Fibroblast of lung (primary cell): ENCODE data around the gene PHF3. TPM values are rescaled to one million over a fixed set of nuclear protein-coding genes. Genes with fewer than 3 reads are reported as not detected.

Source experiments
- DNase-seq, 2 donors: peaks; one replicate each; pipeline versions ENCODE4 v3.0.0 to v3.0.0-alpha.2; 2010; ENCODE audit warnings: low read depth in 2 of 2
- H2AFZ ChIP-seq: 2 replicates; pipeline ENCODE4 v1.5.1; 2012; ENCODE audit warnings: low read length, control low read depth, inconsistent platforms
- H3K27ac ChIP-seq: 2 replicates; pipeline ENCODE4 v1.5.1; 2011; ENCODE audit warnings: low read length, control low read depth; ENCODE audit not compliant: insufficient read depth
- H3K27me3 ChIP-seq: 2 replicates; pipeline ENCODE4 v1.5.1; 2011; ENCODE audit warnings: mild to moderate bottlenecking, low read length; ENCODE audit not compliant: control insufficient read depth, insufficient read depth
- H3K36me3 ChIP-seq: 2 replicates; pipeline ENCODE4 v1.5.1; 2011; ENCODE audit warnings: low read length; ENCODE audit not compliant: control insufficient read depth, insufficient read depth
- H3K4me1 ChIP-seq: 2 replicates; pipeline ENCODE4 v1.5.1; 2011; ENCODE audit warnings: low read length; ENCODE audit not compliant: control insufficient read depth, insufficient read depth; ENCODE audit errors: extremely low read depth
- H3K4me2 ChIP-seq: 2 replicates; pipeline ENCODE4 v1.5.1; 2011; ENCODE audit warnings: low read length, control low read depth; ENCODE audit not compliant: insufficient read depth; ENCODE audit errors: extremely low read depth
- H3K4me3 ChIP-seq, 4 experiments: fragments of 200-600 bp in 1 of 4; sonication (generic) in 1 of 4; replicated peaks in 1 of 4; 2 replicates each; pipeline ENCODE4 v1.5.1; 2011 to 2016; ENCODE audit warnings: low read length in 4 of 4, low read depth in 3 of 4, mild to moderate bottlenecking in 3 of 4, control low read depth in 2 of 4, inconsistent platforms in 1 of 4, mixed read lengths in 1 of 4; ENCODE audit not compliant: insufficient read depth in 1 of 4; ENCODE audit errors: control extremely low read depth in 1 of 4
- H3K79me2 ChIP-seq: 2 replicates; pipeline ENCODE4 v1.5.1; 2012; ENCODE audit warnings: mild to moderate bottlenecking, low read length, inconsistent platforms; ENCODE audit not compliant: control insufficient read depth, insufficient read depth
- H3K9ac ChIP-seq: 2 replicates; pipeline ENCODE4 v1.5.1; 2011; ENCODE audit warnings: mild to moderate bottlenecking, low read length, control low read depth; ENCODE audit not compliant: insufficient read depth
- H3K9me3 ChIP-seq: 2 replicates; pipeline ENCODE4 v1.5.1; 2012; ENCODE audit warnings: low read depth, low read length; ENCODE audit not compliant: control insufficient read depth, insufficient read depth
- H4K20me1 ChIP-seq: 2 replicates; pipeline ENCODE4 v1.5.1; 2011; ENCODE audit warnings: low read length; ENCODE audit not compliant: control insufficient read depth, insufficient read depth; ENCODE audit errors: extremely low read depth
- CTCF ChIP-seq, 2 donors: IDR thresholded peaks in 1 of 2; conservative IDR thresholded peaks in 1 of 2; 1 replicate in 1 of 2; 2 replicates in 1 of 2; pipeline ENCODE4 v1.5.1; 2011 to 2012; ENCODE audit warnings: low read length in 2 of 2, control low read depth in 1 of 2, inconsistent platforms in 1 of 2, low read depth in 1 of 2, mild to moderate bottlenecking in 1 of 2
- EZH2 ChIP-seq: IDR thresholded peaks from 2 replicates; pipeline ENCODE4 v1.5.1; 2012; ENCODE audit warnings: low read length, control low read depth, mild to moderate bottlenecking; ENCODE audit errors: missing control alignments
- polyA plus RNA-seq, 2 donors: library from polyadenylated mRNA; depleted of rRNA in 1 of 2; stranded (reverse) in 1 of 2; unstranded in 1 of 2; fragments of >200 nt; gene quantifications; 2 replicates each; pipeline ENCODE4 v1.2.1, GENCODE V29; 2011 to 2012; ENCODE audit warnings: missing spikeins in 1 of 2
- total RNA-seq: library from RNA; depleted of rRNA; stranded (reverse); fragments of >200 nt; gene quantifications from 2 replicates; pipeline ENCODE4 v1.2.1, GENCODE V29; 2014

Gene PHF3
- total and polyA plus RNA-seq, 2 donors (not counting 1 experiment from before 2014, with no cell fraction given): 22.2 to 71.5 TPM

GRCh38 chr6:63649269-63649668, 13.7 kb downstream of the PHF3 start:
- TF ChIP-seq EZH2 (no peak), CTCF (conservative IDR thresholded peaks at IDR 0.05 in 1 of 2, IDR thresholded peaks at IDR 0.05 in 1 of 2; ENCODE audit: low read depth in 1 of 2, low read length in 2 of 2) (no peak)
- H3K4me2 ChIP-seq: no peak overlapping the region
- no peaks in the 10 kb centered on the region for H3K36me3 ChIP-seq
- H4K20me1 ChIP-seq: no peaks in the 10 kb centered on the region
- no peak overlapping the region for H3K9ac ChIP-seq
- H3K79me2 ChIP-seq: peaks cover 52% of the 10 kb centered on the region
- no peak overlapping the region for H2AFZ ChIP-seq
- DNase-seq: peak in 1 of 2 donors; percentile 28
- H3K4me3 ChIP-seq: no peak overlapping the region
- no peak overlapping the region for H3K27ac ChIP-seq
- H3K4me1 ChIP-seq: peaks cover 2% of the 10 kb centered on the region
- H3K9me3 ChIP-seq: no peaks in the 10 kb centered on the region
- H3K27me3 ChIP-seq: no peaks in the 10 kb centered on the region

GRCh38 chr6:63649847-63650265, 14.3 kb downstream of the PHF3 start:
- H3K9ac ChIP-seq: no peak overlapping the region
- H3K36me3 ChIP-seq: no peaks in the 10 kb centered on the region
- peaks cover 2% of the 10 kb centered on the region for H3K4me1 ChIP-seq
- no peaks in the 10 kb centered on the region for H3K27me3 ChIP-seq
- H3K27ac ChIP-seq: no peak overlapping the region
- H3K4me3 ChIP-seq: no peak overlapping the region
- H4K20me1 ChIP-seq: no peaks in the 10 kb centered on the region
- no peak overlapping the region for H3K4me2 ChIP-seq
- peak in 1 of 2 donors; percentile 54 for DNase-seq
- no peak overlapping the region for H2AFZ ChIP-seq
- peaks cover 55% of the 10 kb centered on the region for H3K79me2 ChIP-seq
- H3K9me3 ChIP-seq: no peaks in the 10 kb centered on the region
- TF ChIP-seq EZH2: no peak
- TF ChIP-seq CTCF (conservative IDR thresholded peaks at IDR 0.05 in 1 of 2, IDR thresholded peaks at IDR 0.05 in 1 of 2; ENCODE audit: low read depth in 1 of 2, low read length in 2 of 2): no peak

GRCh38 chr6:63652980-63653379, 17.4 kb downstream of the PHF3 start:
- Histone ChIP-seq H3K9ac (no peak overlapping the region), H2AFZ (no peak overlapping the region), H3K36me3 (no peaks in the 10 kb centered on the region), H3K9me3 (no peaks in the 10 kb centered on the region), H3K4me3 (no peak overlapping the region), H3K4me2 (no peak overlapping the region), H4K20me1 (no peaks in the 10 kb centered on the region), H3K27ac (no peak overlapping the region), H3K27me3 (no peaks in the 10 kb centered on the region), H3K4me1 (peaks cover 2% of the 10 kb centered on the region), H3K79me2 (peaks cover 64% of the 10 kb centered on the region)
- no peak for DNase-seq
- TF ChIP-seq EZH2: no peak
- no peak for TF ChIP-seq CTCF (conservative IDR thresholded peaks at IDR 0.05 in 1 of 2, IDR thresholded peaks at IDR 0.05 in 1 of 2; ENCODE audit: low read depth in 1 of 2, low read length in 2 of 2)
